BLaER1 treated with 17β-estradiol and CSF1 and Interleukin-3, amounts not matched to agents 10 nM and 100 nM (cell line): ENCODE data around the gene SPI1.

Experiments used
- H3K27ac ChIP-seq, 11 experiments: shearing (Covaris generic); formaldehyde crosslinking; 2 replicates each; pipeline ENCODE4 v1.8.1; 2022
- H3K27me3 ChIP-seq, 11 experiments: shearing (Covaris generic); formaldehyde crosslinking; 2 replicates each; pipeline ENCODE4 v1.8.1; 2022
- H3K36me3 ChIP-seq, 11 experiments: shearing (Covaris generic); formaldehyde crosslinking; 2 replicates each; pipeline ENCODE4 v1.8.1; 2022
- H3K4me1 ChIP-seq, 10 experiments: shearing (Covaris generic); formaldehyde crosslinking; 2 replicates each; pipeline ENCODE4 v1.8.1; 2022
- H3K4me2 ChIP-seq, 11 experiments: shearing (Covaris generic); formaldehyde crosslinking; 2 replicates each; pipeline ENCODE4 v1.8.1; 2022
- H3K4me3 ChIP-seq, 10 experiments: shearing (Covaris generic); formaldehyde crosslinking; 2 replicates each; pipeline ENCODE4 v1.8.1; 2022
- H3K9ac ChIP-seq, 11 experiments: shearing (Covaris generic); formaldehyde crosslinking; 2 replicates each; pipeline ENCODE4 v1.8.1; 2022
- H3K9me3 ChIP-seq, 11 experiments: shearing (Covaris generic); formaldehyde crosslinking; replicated peaks in 1 of 11; 2 replicates each; pipeline ENCODE4 v1.8.1; 2022
- H4K20me1 ChIP-seq, 11 experiments: shearing (Covaris generic); formaldehyde crosslinking; 2 replicates each; pipeline ENCODE4 v1.8.1; 2022
- Cebpa-rat ChIP-seq, 11 experiments: shearing (Covaris generic); IDR thresholded peaks; 2 replicates each; pipeline ENCODE4 v1.8.1; 2022

SPI1 gene

DNA sequence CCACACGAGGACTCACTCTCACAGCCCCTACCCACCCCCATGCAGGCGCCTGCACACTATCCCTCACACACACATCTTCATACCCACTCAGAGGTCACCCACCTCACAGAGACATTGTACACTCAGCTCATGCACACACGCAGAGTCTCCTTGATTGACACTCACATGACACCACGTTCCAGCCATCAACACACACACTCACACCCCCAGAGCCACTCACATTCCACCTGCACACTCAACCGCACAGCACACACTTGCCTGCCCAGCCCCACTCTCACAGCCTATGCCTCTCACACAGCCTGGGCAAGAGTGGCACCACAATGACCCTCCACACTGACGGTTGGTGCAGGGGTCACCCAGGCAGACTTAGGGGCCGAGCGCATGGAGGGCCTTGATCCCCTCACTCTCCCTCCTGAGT is 2.2 kb downstream of the SPI1 start:
- no peaks in the 10 kb centered on the region for H3K27me3 ChIP-seq
- H3K4me1 ChIP-seq, result peaks cover 47 to 75% (median 63%) of the 10 kb centered on the region in 10 experiments
- H3K4me3 ChIP-seq, result peak overlapping the region; percentile 76 to 99 (median 91)
- peaks cover 23 to 59% (median 54%) of the 10 kb centered on the region in 11 experiments; a peak in 21 of 22 replicates for H4K20me1 ChIP-seq
- peak overlapping the region; percentile 94 to 100 (median 99) for H3K27ac ChIP-seq
- no peaks in the 10 kb centered on the region for H3K9me3 ChIP-seq
- peak overlapping the region; percentile 90 to 100 (median 98) for H3K4me2 ChIP-seq
- no peak for TF ChIP-seq Cebpa-rat (IDR thresholded peaks at IDR 0.05)
- H3K9ac ChIP-seq, result peak overlapping the region; percentile 95 to 100 (median 99)
- H3K36me3 ChIP-seq, result peaks cover 46 to 76% (median 62%) of the 10 kb centered on the region in 11 experiments

DNA sequence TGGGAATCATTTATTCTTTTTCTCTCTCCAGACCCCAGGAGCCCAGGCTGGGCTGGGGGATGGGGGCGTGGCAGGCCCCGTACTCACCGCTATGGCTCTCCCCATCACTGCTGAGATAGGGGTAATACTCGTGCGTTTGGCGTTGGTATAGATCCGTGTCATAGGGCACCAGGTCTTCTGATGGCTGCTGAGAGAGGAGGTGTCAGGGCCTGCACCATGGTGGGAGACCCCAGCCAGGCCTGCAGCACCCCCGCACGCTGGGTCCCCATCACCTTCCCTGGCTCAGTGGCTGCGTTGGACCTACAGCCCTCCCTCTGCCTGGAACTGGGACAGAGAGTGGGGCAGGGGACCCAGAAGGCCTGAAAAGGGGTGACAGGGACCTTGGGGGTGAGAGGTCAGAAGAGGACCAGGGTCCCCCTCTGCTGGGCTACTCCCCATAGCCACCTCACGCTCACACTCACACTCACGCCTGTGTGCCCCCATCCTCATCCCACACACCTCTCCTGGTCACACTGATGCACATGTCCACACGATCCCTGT is 2.7 kb downstream of the SPI1 start:
- Histone ChIP-seq H3K9ac (peak overlapping the region; percentile 95 to 100 (median 99)), H3K4me1 (peaks cover 47 to 75% (median 66%) of the 10 kb centered on the region in 10 experiments), H3K9me3 (no peaks in the 10 kb centered on the region), H3K4me2 (peak overlapping the region; percentile 90 to 100 (median 98)), H3K4me3 (peak overlapping the region; percentile 76 to 99 (median 91)), H3K27me3 (no peaks in the 10 kb centered on the region), H3K27ac (peak overlapping the region; percentile 94 to 100 (median 99)), H4K20me1 (peaks cover 23 to 64% (median 59%) of the 10 kb centered on the region in 11 experiments; a peak in 21 of 22 replicates), H3K36me3 (peaks cover 51 to 76% (median 67%) of the 10 kb centered on the region in 11 experiments)
- no peak for TF ChIP-seq Cebpa-rat (IDR thresholded peaks at IDR 0.05)

DNA sequence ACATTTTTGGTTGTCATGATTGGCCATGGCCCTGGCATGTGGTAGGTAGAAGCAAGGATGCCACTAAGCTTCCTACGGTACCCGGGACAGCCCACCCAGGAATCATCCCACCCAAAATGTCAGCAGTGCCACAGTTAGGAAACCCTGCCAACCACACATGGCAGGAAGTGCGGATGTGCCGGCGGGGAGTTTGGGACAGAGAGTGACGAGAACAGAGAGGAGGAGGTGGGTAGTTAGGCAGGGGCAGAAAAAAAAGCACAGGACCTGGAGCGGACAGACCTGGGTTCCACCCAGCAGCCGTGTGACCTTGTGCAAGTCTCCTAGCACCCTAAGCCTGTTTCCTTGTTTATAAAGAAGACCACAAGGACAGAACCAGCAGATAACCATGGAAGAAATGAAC is 3.3 kb downstream of the SPI1 start:
- Histone ChIP-seq H4K20me1 (peaks cover 23 to 70% (median 65%) of the 10 kb centered on the region in 11 experiments; a peak in 21 of 22 replicates), H3K27ac (peak overlapping the region; percentile 94 to 100 (median 99)), H3K4me1 (peaks cover 51 to 75% (median 70%) of the 10 kb centered on the region in 10 experiments), H3K4me2 (peak overlapping the region; percentile 90 to 100 (median 98)), H3K9me3 (no peaks in the 10 kb centered on the region), H3K36me3 (peaks cover 57 to 79% (median 73%) of the 10 kb centered on the region in 11 experiments), H3K4me3 (peak overlapping the region in 9 of 10 experiments; percentile 76 to 99 (median 91); a peak in 18 of 20 replicates), H3K9ac (peak overlapping the region; percentile 95 to 100 (median 99)), H3K27me3 (no peaks in the 10 kb centered on the region)
- TF ChIP-seq Cebpa-rat (IDR thresholded peaks at IDR 0.05), result no peak

- H4K20me1 ChIP-seq, result peaks cover 27 to 74% (median 68%) of the 10 kb centered on the region in 11 experiments; a peak in 21 of 22 replicates
- peaks cover 61 to 82% (median 76%) of the 10 kb centered on the region in 11 experiments for H3K36me3 ChIP-seq
- H3K4me3 ChIP-seq, result peak overlapping the region in 9 of 10 experiments; percentile 76 to 99 (median 91); a peak in 18 of 20 replicates
- H3K9ac ChIP-seq, result peak overlapping the region; percentile 95 to 100 (median 99)
- peak overlapping the region; percentile 90 to 100 (median 98) for H3K4me2 ChIP-seq
- TF ChIP-seq Cebpa-rat (IDR thresholded peaks at IDR 0.05), result no peak
- H3K9me3 ChIP-seq, result no peaks in the 10 kb centered on the region
- no peaks in the 10 kb centered on the region for H3K27me3 ChIP-seq
- peaks cover 51 to 78% (median 72%) of the 10 kb centered on the region in 10 experiments for H3K4me1 ChIP-seq
- H3K27ac ChIP-seq, result peak overlapping the region; percentile 94 to 100 (median 99)
These were observed 3.7 kb downstream of the SPI1 start for GRCh38 chr11:47374720-47375019.

- peaks cover 47 to 78% (median 70%) of the 10 kb centered on the region in 10 experiments for H3K4me1 ChIP-seq
- peak overlapping the region; percentile 94 to 100 (median 99) for H3K27ac ChIP-seq
- peak overlapping the region; percentile 95 to 100 (median 99) for H3K9ac ChIP-seq
- no peaks in the 10 kb centered on the region for H3K27me3 ChIP-seq
- H3K4me3 ChIP-seq, result peak overlapping the region in 9 of 10 experiments; percentile 76 to 99 (median 91); a peak in 18 of 20 replicates
- TF ChIP-seq Cebpa-rat (IDR thresholded peaks at IDR 0.05), result no peak
- H4K20me1 ChIP-seq, result peaks cover 33 to 79% (median 74%) of the 10 kb centered on the region in 11 experiments; a peak in 21 of 22 replicates
- H3K36me3 ChIP-seq, result peaks cover 66 to 88% (median 82%) of the 10 kb centered on the region in 11 experiments
- peak overlapping the region; percentile 90 to 100 (median 98) for H3K4me2 ChIP-seq
- no peaks in the 10 kb centered on the region for H3K9me3 ChIP-seq
These were observed 4.2 kb downstream of the SPI1 start for GRCh38 chr11:47373876-47374719.

DNA sequence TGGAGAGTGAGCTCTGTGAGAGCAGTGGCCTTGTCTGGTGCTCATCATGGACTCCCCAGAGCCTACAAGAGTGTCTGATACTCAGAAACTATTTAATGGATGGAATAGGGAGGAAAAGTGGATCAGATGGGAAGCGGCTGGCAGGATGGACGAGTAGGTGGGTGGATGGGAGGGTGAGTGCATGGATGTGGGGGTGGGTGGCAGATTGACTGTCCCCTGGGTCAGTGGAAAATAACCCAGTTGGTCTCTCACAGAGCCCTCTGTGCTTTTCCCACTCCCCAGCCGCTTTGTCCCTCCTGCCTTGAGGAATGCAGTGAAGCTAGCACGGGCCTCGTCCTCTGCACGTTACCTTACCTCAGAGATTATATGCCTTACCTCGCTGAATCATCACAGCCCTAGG is 5.9 kb downstream of the SPI1 start:
- H3K27me3 ChIP-seq, result no peaks in the 10 kb centered on the region
- no peaks in the 10 kb centered on the region for H3K9me3 ChIP-seq
- no peak for TF ChIP-seq Cebpa-rat (IDR thresholded peaks at IDR 0.05)
- peak overlapping the region in 8 of 11 experiments; percentile 4 to 99 (median 20); a peak in 8 of 22 replicates for H3K27ac ChIP-seq
- H4K20me1 ChIP-seq, result peaks cover 43 to 96% (median 91%) of the 10 kb centered on the region in 11 experiments; a peak in 21 of 22 replicates
- peaks cover 83 to 100% (median 99%) of the 10 kb centered on the region in 11 experiments for H3K36me3 ChIP-seq
- H3K4me3 ChIP-seq, result peak overlapping the region in 2 of 10 experiments; percentile 40 to 76; a peak in 4 of 20 replicates
- peak overlapping the region in 8 of 11 experiments; percentile 1 to 100 (median 96); a peak in 11 of 22 replicates for H3K4me2 ChIP-seq
- peaks cover 44 to 87% (median 78%) of the 10 kb centered on the region in 10 experiments for H3K4me1 ChIP-seq
- peak overlapping the region; percentile 7 to 100 (median 95); a peak in 16 of 22 replicates for H3K9ac ChIP-seq

DNA sequence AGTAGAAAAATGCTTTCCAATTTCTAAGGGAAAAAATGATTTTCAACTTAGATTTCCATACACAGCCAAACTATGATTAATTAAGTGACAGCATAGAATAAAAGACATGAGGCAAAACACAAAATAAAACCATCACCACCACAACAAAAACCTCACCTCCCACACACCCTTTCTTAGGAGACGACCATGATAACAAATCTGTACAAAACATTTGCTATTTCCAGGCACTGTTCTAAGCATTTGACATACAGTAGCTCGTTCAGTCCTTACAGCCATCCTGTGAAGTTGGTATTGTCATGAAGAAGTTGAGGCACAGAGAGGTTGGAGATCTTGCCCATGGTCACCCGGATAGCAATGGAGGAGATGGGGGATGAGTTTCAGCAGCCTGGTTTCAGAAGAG is 8.7 kb downstream of the SPI1 start:
- Histone ChIP-seq H3K4me3 (peak overlapping the region in 2 of 10 experiments; percentile 0 to 7; a peak in 1 of 20 replicates), H3K9ac (peak overlapping the region in 8 of 11 experiments; percentile 4 to 99 (median 30); a peak in 8 of 22 replicates), H3K4me1 (peaks cover 38 to 100% (median 89%) of the 10 kb centered on the region in 10 experiments), H4K20me1 (peaks cover 34 to 100% (median 100%) of the 10 kb centered on the region in 11 experiments), H3K27me3 (no peaks in the 10 kb centered on the region), H3K9me3 (no peaks in the 10 kb centered on the region), H3K36me3 (peaks cover 98 to 100% (median 100%) of the 10 kb centered on the region in 11 experiments), H3K4me2 (peak overlapping the region in 8 of 11 experiments; percentile 2 to 98 (median 48); a peak in 16 of 22 replicates), H3K27ac (peak overlapping the region in 4 of 11 experiments; percentile 1 to 23 (median 12); a peak in 4 of 22 replicates)
- no peak for TF ChIP-seq Cebpa-rat (IDR thresholded peaks at IDR 0.05)

DNA sequence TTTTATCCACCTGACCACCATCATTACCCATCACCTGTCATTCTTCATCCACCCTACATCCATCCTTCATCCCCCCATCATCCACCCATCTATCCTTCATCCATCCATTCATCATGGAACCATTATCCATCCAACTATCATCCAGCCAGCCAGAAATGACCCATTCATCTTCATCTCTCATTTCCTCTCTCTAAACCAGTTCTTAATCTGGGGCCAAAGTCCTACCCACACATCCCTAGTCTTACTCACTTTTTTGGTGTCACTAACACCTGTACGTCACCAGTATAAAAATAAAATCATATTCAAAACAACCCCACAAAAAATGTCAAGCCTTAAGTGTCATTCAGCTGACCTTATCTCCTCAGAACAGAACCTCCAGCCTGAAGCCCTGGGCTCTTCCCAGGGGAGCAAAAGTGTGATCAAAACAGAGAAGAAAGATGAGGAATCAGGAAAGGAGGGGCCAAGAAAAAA is 12.3 kb downstream of the SPI1 start:
- Histone ChIP-seq H3K4me3 (peak overlapping the region in 2 of 10 experiments; percentile 4 to 18; a peak in 1 of 20 replicates), H3K4me2 (peak overlapping the region; percentile 40 to 96 (median 64)), H3K27me3 (no peaks in the 10 kb centered on the region), H3K9ac (peak overlapping the region in 7 of 11 experiments; percentile 18 to 71 (median 37); a peak in 6 of 22 replicates), H3K4me1 (peaks cover 54 to 100% (median 94%) of the 10 kb centered on the region in 10 experiments), H3K9me3 (peaks cover 0 to 3% (median 0%) of the 10 kb centered on the region in 11 experiments; a peak in 3 of 22 replicates), H4K20me1 (peaks cover 28 to 100% (median 79%) of the 10 kb centered on the region in 11 experiments), H3K36me3 (peaks cover 69 to 100% (median 97%) of the 10 kb centered on the region in 11 experiments), H3K27ac (peak overlapping the region in 10 of 11 experiments; percentile 11 to 54 (median 30); a peak in 13 of 22 replicates)
- no peak for TF ChIP-seq Cebpa-rat (IDR thresholded peaks at IDR 0.05)
